ENCODE measurements around the gene CANX. TPM values are rescaled to one million over a fixed set of nuclear protein-coding genes. Genes with fewer than 3 reads are reported as not detected.

CANX gene
- total and polyA plus RNA-seq, 9 of the 15 experiments (the other 6 are each of a cell fraction or from before 2014, with no cell fraction given), result 155 to 893 (median 589) TPM

- TF ChIP-seq E2F5 (CRISPR knock-in tag; IDR thresholded peaks at IDR 0.05) (peak; percentile 95; the same call in 1 of the 2 replicates), NFE2L1 (tag; IDR thresholded peaks at IDR 0.05; ENCODE audit: borderline replicate concordance, low read depth) (no peak), KAT8 (IDR thresholded peaks at IDR 0.05; ENCODE audit: low read depth) (no peak), ATF7 (IDR thresholded peaks at IDR 0.05) (no peak), MEIS2 (IDR thresholded peaks at IDR 0.05; ENCODE audit: partially characterized antibody) (no peak), FOXP1 (CRISPR knock-in tag; IDR thresholded peaks at IDR 0.05) (peak; percentile 89; the same call in 1 of the 2 replicates), FOXK1 (CRISPR knock-in tag; IDR thresholded peaks at IDR 0.05; ENCODE audit: borderline replicate concordance) (0 out of 2 replicates have a peak, but pooled peaks have one; percentile 36), ZNF780A (CRISPR knock-in tag; IDR thresholded peaks at IDR 0.05) (no peak), ZNF12 (CRISPR knock-in tag; IDR thresholded peaks at IDR 0.05) (0 out of 2 replicates have a peak, but pooled peaks have one; percentile 63), ARID2 (IDR thresholded peaks at IDR 0.05) (no peak), ETV5 (CRISPR knock-in tag; IDR thresholded peaks at IDR 0.05; ENCODE audit: low read depth) (no peak), HDAC2 (IDR thresholded peaks at IDR 0.05) (no peak), ZNF274 (IDR thresholded peaks at IDR 0.05; ENCODE audit: borderline replicate concordance, low read depth, low read length) (0 out of 2 replicates have a peak, but pooled peaks have one; percentile 6), E2F3 (CRISPR knock-in tag; IDR thresholded peaks at IDR 0.05) (no peak)
- TF ChIP-seq, protein P1, sequence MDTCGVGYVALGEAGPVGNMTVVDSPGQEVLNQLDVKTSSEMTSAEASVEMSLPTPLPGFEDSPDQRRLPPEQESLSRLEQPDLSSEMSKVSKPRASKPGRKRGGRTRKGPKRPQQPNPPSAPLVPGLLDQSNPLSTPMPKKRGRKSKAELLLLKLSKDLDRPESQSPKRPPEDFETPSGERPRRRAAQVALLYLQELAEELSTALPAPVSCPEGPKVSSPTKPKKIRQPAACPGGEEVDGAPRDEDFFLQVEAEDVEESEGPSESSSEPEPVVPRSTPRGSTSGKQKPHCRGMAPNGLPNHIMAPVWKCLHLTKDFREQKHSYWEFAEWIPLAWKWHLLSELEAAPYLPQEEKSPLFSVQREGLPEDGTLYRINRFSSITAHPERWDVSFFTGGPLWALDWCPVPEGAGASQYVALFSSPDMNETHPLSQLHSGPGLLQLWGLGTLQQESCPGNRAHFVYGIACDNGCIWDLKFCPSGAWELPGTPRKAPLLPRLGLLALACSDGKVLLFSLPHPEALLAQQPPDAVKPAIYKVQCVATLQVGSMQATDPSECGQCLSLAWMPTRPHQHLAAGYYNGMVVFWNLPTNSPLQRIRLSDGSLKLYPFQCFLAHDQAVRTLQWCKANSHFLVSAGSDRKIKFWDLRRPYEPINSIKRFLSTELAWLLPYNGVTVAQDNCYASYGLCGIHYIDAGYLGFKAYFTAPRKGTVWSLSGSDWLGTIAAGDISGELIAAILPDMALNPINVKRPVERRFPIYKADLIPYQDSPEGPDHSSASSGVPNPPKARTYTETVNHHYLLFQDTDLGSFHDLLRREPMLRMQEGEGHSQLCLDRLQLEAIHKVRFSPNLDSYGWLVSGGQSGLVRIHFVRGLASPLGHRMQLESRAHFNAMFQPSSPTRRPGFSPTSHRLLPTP (IDR thresholded peaks at IDR 0.05; ENCODE audit: borderline replicate concordance, extremely low read depth, insufficient read length), result no peak
- TF ChIP-seq, protein P2, sequence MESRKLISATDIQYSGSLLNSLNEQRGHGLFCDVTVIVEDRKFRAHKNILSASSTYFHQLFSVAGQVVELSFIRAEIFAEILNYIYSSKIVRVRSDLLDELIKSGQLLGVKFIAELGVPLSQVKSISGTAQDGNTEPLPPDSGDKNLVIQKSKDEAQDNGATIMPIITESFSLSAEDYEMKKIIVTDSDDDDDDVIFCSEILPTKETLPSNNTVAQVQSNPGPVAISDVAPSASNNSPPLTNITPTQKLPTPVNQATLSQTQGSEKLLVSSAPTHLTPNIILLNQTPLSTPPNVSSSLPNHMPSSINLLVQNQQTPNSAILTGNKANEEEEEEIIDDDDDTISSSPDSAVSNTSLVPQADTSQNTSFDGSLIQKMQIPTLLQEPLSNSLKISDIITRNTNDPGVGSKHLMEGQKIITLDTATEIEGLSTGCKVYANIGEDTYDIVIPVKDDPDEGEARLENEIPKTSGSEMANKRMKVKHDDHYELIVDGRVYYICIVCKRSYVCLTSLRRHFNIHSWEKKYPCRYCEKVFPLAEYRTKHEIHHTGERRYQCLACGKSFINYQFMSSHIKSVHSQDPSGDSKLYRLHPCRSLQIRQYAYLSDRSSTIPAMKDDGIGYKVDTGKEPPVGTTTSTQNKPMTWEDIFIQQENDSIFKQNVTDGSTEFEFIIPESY (CRISPR knock-in tag; IDR thresholded peaks at IDR 0.05), result peak; percentile 97
- TF ChIP-seq, protein P3, sequence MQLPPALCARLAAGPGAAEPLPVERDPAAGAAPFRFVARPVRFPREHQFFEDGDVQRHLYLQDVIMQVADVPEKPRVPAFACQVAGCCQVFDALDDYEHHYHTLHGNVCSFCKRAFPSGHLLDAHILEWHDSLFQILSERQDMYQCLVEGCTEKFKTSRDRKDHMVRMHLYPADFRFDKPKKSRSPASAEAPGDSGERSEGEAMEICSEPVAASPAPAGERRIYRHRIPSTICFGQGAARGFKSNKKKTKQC (CRISPR knock-in tag; IDR thresholded peaks at IDR 0.05), result 0 out of 2 replicates have a peak, but pooled peaks have one; percentile 49
- TF ChIP-seq, protein P4, sequence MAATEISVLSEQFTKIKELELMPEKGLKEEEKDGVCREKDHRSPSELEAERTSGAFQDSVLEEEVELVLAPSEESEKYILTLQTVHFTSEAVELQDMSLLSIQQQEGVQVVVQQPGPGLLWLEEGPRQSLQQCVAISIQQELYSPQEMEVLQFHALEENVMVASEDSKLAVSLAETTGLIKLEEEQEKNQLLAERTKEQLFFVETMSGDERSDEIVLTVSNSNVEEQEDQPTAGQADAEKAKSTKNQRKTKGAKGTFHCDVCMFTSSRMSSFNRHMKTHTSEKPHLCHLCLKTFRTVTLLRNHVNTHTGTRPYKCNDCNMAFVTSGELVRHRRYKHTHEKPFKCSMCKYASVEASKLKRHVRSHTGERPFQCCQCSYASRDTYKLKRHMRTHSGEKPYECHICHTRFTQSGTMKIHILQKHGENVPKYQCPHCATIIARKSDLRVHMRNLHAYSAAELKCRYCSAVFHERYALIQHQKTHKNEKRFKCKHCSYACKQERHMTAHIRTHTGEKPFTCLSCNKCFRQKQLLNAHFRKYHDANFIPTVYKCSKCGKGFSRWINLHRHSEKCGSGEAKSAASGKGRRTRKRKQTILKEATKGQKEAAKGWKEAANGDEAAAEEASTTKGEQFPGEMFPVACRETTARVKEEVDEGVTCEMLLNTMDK (IDR thresholded peaks at IDR 0.05; ENCODE audit: borderline replicate concordance, insufficient read depth, low read depth, low read length, poor library complexity, severe bottlenecking), result peak; percentile 21
Measured at GRCh38 chr5:179679014-179679674, 19.6 kb upstream of the CANX start (continued).
